ENCODE data around the gene SPI1. TPM values are rescaled to one million over a fixed set of nuclear protein-coding genes. Genes with fewer than 3 reads are reported as not detected.

The SPI1 gene
- total RNA-seq, 6 donors from 2014 or later, result 52.8 to 275 (median 179) TPM

- 85 to 90% methylated on average over 13 to 23 of the region's 24 CpGs for WGBS, 2 donors
- TF ChIP-seq POLR2A (IDR thresholded peaks at IDR 0.05) (no peak), POLR2AphosphoS5 (IDR thresholded peaks at IDR 0.05) (no peak), EP300 (IDR thresholded peaks at IDR 0.05) (no peak)
- TF ChIP-seq, protein P1, sequence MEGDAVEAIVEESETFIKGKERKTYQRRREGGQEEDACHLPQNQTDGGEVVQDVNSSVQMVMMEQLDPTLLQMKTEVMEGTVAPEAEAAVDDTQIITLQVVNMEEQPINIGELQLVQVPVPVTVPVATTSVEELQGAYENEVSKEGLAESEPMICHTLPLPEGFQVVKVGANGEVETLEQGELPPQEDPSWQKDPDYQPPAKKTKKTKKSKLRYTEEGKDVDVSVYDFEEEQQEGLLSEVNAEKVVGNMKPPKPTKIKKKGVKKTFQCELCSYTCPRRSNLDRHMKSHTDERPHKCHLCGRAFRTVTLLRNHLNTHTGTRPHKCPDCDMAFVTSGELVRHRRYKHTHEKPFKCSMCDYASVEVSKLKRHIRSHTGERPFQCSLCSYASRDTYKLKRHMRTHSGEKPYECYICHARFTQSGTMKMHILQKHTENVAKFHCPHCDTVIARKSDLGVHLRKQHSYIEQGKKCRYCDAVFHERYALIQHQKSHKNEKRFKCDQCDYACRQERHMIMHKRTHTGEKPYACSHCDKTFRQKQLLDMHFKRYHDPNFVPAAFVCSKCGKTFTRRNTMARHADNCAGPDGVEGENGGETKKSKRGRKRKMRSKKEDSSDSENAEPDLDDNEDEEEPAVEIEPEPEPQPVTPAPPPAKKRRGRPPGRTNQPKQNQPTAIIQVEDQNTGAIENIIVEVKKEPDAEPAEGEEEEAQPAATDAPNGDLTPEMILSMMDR (IDR thresholded peaks at IDR 0.05), result no peak
- DNase-seq, result no peak
- Histone ChIP-seq H3K4me1 (no peaks in the 10 kb centered on the region), H3K9me3 (no peaks in the 10 kb centered on the region), H3K27me3 (no peaks in the 10 kb centered on the region), H3K4me3 (no peak overlapping the region), H3K36me3 (no peaks in the 10 kb centered on the region), H3K27ac (no peak overlapping the region)
- ATAC-seq (ENCODE audit: low FRiP score in 2 of 2), result no peak
Observed at GRCh38 chr11:47342036-47342803, 36.1 kb downstream of the SPI1 start.

DNA sequence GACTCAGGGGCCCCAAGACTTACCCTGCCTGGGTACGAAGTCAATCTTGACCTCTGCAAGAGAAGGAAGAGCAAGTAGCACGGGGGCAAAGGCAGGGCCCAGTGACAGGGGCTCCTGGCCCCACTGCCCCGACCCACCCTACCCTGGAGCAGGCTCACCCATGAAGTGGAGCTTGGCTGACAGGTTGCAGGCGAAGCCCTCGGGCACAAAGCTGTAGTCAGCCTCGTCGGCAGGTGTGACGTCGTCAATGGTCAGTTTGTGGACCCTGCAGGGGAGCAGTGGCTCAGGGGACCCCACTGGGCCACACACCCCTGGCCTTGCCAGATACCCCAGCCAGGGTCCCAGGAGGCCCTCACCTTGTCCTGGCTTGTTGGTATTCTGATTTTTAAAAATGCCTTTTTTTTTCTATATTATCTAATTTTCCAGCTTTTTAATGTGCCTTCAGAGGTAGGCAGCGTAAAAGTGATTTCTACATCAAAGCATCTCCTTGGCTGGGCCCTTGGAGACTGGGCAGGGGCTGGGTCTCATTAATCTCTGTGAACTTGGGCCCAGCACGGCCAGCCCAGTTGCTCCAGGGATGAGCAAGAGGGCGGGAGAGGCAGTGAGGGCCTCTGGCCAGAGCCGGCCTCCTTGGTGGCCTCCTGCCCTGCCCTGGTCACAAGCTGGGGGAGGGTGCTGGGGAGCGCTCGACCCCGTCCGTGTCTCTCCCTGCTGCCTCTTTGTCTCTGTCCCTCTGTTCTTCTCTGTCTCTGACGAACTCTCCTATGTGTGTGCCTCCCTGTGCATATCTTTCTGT lies 37.2 kb downstream of the SPI1 start:
- no peak for TF ChIP-seq POLR2AphosphoS5 (IDR thresholded peaks at IDR 0.05)
- TF ChIP-seq, protein P1 (IDR thresholded peaks at IDR 0.05), result no peak
- TF ChIP-seq EP300 (IDR thresholded peaks at IDR 0.05), result no peak
- no peak for TF ChIP-seq POLR2A (IDR thresholded peaks at IDR 0.05)
- peak in 1 of 2 donors; percentile 61 for ATAC-seq (ENCODE audit: low FRiP score in 2 of 2)

GRCh38 chr11:47340010-47340409 lies 38.3 kb downstream of the SPI1 start:
- H3K27me3 ChIP-seq, result no peaks in the 10 kb centered on the region
- WGBS, 2 donors, result 82 to 87% methylated on average over 9 of the region's 9 CpGs
- no peak overlapping the region for H3K4me3 ChIP-seq
- no peaks in the 10 kb centered on the region for H3K36me3 ChIP-seq
- no peaks in the 10 kb centered on the region for H3K9me3 ChIP-seq
- H3K27ac ChIP-seq, result no peak overlapping the region
- DNase-seq (no peak), ATAC-seq (ENCODE audit: low FRiP score in 2 of 2) (no peak)
- no peaks in the 10 kb centered on the region for H3K4me1 ChIP-seq
- TF ChIP-seq POLR2AphosphoS5 (IDR thresholded peaks at IDR 0.05) (no peak), POLR2A (IDR thresholded peaks at IDR 0.05) (no peak), EP300 (IDR thresholded peaks at IDR 0.05) (no peak)
- TF ChIP-seq, protein P1 (IDR thresholded peaks at IDR 0.05), result no peak

More for the DNA sequence above, 37.2 kb downstream of the SPI1 start:
- Histone ChIP-seq H3K36me3 (no peaks in the 10 kb centered on the region), H3K27ac (no peak overlapping the region), H3K9me3 (no peaks in the 10 kb centered on the region), H3K4me1 (no peaks in the 10 kb centered on the region), H3K4me3 (no peak overlapping the region), H3K27me3 (no peaks in the 10 kb centered on the region)
- 72 to 75% methylated on average over 14 to 15 of the region's 18 CpGs for WGBS, 2 donors
- no peak for DNase-seq

DNA sequence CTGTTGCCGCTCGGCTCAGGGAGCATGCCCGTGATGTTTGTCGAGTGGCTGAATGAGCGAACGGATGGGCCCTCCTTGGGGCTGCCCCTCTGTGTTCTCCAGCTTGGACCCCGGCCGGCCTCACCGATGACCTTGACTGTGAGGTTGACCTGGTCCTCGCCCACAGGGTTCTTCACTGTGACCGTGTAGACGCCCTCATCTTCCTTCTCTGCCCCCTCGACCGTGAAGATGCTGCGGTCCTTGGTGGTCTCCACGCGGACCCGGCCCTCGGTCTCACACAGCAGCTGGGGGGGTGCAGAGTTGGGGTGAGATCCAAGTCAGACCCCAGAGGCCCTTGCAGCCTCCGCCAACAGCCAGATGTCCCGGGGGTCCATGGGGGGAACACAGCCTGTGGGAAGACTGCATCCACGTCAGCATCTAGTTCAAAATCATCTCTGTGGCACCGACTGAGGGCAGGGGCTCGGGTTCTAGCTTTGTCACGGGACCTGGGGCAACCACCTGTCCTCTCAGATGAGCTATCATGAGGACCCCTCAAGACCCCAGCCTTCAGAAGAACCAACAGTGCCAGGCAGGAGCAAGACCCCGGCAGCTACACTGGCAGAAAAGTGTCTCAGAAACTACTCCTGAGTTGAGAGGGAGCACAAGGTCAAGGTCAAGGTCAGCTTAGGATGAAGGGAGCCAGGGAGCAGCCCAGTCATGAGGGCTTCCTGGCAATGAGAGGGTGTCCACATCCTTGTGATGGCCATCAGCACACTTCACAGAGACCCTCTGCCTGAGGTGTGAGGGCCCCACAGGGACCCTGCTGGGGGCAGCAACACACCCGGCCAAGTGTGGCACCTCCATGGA lies 39.7 kb downstream of the SPI1 start:
- H3K27me3 ChIP-seq, result no peaks in the 10 kb centered on the region
- H3K36me3 ChIP-seq, result no peaks in the 10 kb centered on the region
- no peaks in the 10 kb centered on the region for H3K9me3 ChIP-seq
- no peak overlapping the region for H3K27ac ChIP-seq
- no peak overlapping the region for H3K4me3 ChIP-seq
- TF ChIP-seq EP300 (IDR thresholded peaks at IDR 0.05), result no peak
- TF ChIP-seq, protein P1 (IDR thresholded peaks at IDR 0.05), result no peak
- TF ChIP-seq POLR2AphosphoS5 (IDR thresholded peaks at IDR 0.05), result no peak
- TF ChIP-seq POLR2A (IDR thresholded peaks at IDR 0.05), result no peak
- WGBS, 2 donors, result 93 to 95% methylated on average over 16 to 26 of the region's 27 CpGs
- DNase-seq (no peak), ATAC-seq (ENCODE audit: low FRiP score in 2 of 2) (no peak)
- H3K4me1 ChIP-seq, result no peaks in the 10 kb centered on the region

Measured in upper lobe of left lung (tissue), 6 donors.